ENCODE measurements around the gene KCNMB1. TPM values are rescaled to one million over a fixed set of nuclear protein-coding genes. Genes with fewer than 3 reads are reported as not detected.

The KCNMB1 gene
- total and polyA plus RNA-seq, 11 donors = 0.25 to 3.7 (median 1.0) TPM

DNA sequence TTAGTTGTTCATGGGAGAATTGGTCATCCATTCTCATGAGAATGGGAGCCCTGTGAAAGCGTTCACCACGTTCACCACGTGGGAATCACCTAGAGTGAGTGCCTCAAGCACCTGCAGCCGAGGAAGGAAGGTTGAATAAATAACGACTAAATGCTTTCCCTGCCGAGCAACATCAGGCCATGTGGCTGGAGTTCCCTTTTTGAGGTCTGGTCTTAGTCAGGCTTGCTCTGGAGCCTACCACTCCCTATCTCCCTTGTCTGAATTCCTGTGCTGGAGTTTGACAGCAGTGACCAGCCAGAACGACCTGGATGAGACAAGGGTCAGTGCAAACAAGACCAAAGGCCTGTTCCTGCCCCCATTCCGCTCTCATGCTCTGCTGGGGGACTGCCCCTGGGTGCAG lies 28.5 kb downstream of the KCNMB1 start:
- ATAC-seq = peak in 3 of 4 donors; percentile 32 to 44 (median 33)
- WGBS, 4 donors = 65 to 73% (median 71%) methylated on average over 7 to 8 of the region's 8 CpGs
- no peak for DNase-seq
- Histone ChIP-seq H3K4me1 (peaks cover 0 to 81% (median 37%) of the 10 kb centered on the region in 12 donors), H3K27me3 (no peaks in the 10 kb centered on the region), H3K4me3 (no peak overlapping the region), H3K36me3 (no peaks in the 10 kb centered on the region), H3K27ac (peak overlapping the region in 10 of 12 donors; percentile 2 to 87 (median 62)), H3K9me3 (no peaks in the 10 kb centered on the region)
- intact Hi-C loops (cut with DNase I) = loop anchor here in 1 of 10 donors (5.0 kb wide), 1 partner anchor 57 kb away; no protein-coding TSS in a partner anchor
- TF ChIP-seq POLR2A (IDR thresholded peaks at IDR 0.05) (no peak), CTCF (IDR thresholded peaks at IDR 0.05) (no peak)

DNA sequence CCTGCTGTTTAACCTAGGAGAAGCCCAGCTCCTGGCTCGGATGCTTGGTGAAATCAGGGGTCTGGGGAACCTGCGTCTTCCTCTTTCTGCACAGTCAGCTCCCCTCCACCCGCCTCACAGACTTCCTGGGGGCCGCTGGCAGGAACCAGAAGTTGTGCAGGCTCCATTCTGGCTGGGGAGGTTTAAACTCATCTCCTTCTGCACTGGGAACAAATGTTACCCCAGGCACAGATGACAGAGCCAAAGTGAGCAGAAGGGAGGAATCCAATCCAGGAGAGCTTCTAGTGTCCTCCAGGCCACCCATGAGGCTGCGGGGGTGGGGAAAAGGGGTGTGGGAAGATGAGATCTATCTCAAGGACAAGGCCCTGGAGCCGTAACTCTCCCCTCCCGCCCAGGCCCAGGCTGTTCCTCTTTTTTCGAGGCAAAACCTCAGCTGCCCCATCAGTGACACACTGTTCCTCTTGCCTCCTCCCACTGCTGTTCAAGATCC lies 31.2 kb downstream of the KCNMB1 start:
- WGBS, 4 donors = 71 to 80% (median 76%) methylated on average over 8 of the region's 8 CpGs
- Histone ChIP-seq H3K27me3 (peaks cover 0 to 6% (median 0%) of the 10 kb centered on the region in 9 donors), H3K9me3 (no peaks in the 10 kb centered on the region), H3K36me3 (no peaks in the 10 kb centered on the region), H3K27ac (peak overlapping the region in 9 of 12 donors; percentile 6 to 83 (median 45)), H3K4me3 (no peak overlapping the region), H3K4me1 (peaks cover 0 to 83% (median 52%) of the 10 kb centered on the region in 12 donors)
- DNase-seq = peak; percentile 59 to 83 (median 64)
- intact Hi-C loops (cut with DNase I) = loop anchor here in 1 of 10 donors (5.0 kb wide), 1 partner anchor 131 kb away; no protein-coding TSS in a partner anchor
- ATAC-seq = peak; percentile 30 to 65 (median 44)
- TF ChIP-seq CTCF (IDR thresholded peaks at IDR 0.05) = no peak
- no peak for TF ChIP-seq POLR2A (IDR thresholded peaks at IDR 0.05)

DNA sequence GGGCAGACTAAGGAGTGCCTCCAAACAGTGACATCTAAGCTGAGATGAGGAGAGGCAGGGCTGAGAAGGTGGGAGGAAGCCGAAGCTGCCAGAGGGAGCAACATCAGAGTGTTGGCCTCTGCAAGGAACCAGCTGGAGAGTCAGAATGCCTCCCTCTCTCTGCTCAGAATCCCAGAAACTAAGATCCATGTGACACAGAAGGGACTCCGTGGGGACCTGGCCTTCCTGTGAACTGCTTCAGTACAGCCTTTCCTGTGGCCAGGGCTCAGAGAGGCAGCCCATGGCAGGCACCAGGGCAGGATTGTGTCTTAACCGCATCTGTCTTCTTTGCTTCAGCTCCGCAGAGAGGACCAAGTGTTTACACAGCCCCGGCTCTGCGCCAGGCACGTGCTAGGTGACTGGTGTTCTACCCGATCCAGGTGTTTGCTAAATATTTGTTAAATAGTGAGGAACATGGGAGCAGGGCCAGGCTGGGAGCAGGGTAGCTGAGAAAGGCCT lies 33.5 kb downstream of the KCNMB1 start:
- H3K4me3 ChIP-seq = no peak overlapping the region
- no peaks in the 10 kb centered on the region for H3K36me3 ChIP-seq
- TF ChIP-seq POLR2A (IDR thresholded peaks at IDR 0.05) = no peak
- no peak for TF ChIP-seq CTCF (IDR thresholded peaks at IDR 0.05)
- peaks cover 0 to 65% (median 33%) of the 10 kb centered on the region in 12 donors for H3K4me1 ChIP-seq
- DNase-seq (peak in 2 of 5 donors; percentile 58 to 70), ATAC-seq (peak; percentile 16 to 63 (median 42))
- intact Hi-C loops (cut with DNase I) = loop anchor here in 1 of 10 donors (5.0 kb wide), 1 partner anchor 128 kb away; no protein-coding TSS in a partner anchor
- H3K27me3 ChIP-seq = peaks cover 0 to 9% (median 0%) of the 10 kb centered on the region in 9 donors
- H3K9me3 ChIP-seq = peaks cover 0 to 3% (median 0%) of the 10 kb centered on the region in 12 donors
- peak overlapping the region in 1 of 12 donors; percentile 19 for H3K27ac ChIP-seq
- WGBS, 4 donors = 52 to 60% (median 55%) methylated on average over 8 of the region's 8 CpGs

- 75 to 89% (median 79%) methylated on average over 9 of the region's 9 CpGs for WGBS, 4 donors
Measured at GRCh38 chr5:170353961-170354360, 35.2 kb downstream of the KCNMB1 start.

More at GRCh38 chr5:170353961-170354360, 35.2 kb downstream of the KCNMB1 start:
- Histone ChIP-seq H3K27me3 (peaks cover 0 to 18% (median under 1%) of the 10 kb centered on the region in 9 donors), H3K36me3 (no peaks in the 10 kb centered on the region), H3K27ac (peak overlapping the region in 2 of 12 donors; percentile 19 to 43), H3K9me3 (peaks cover 0 to 3% (median 0%) of the 10 kb centered on the region in 12 donors), H3K4me1 (peaks cover 0 to 50% (median 27%) of the 10 kb centered on the region in 12 donors), H3K4me3 (peak overlapping the region in 7 of 12 donors; percentile 2 to 47 (median 35))
- DNase-seq = peak in 2 of 5 donors; percentile 35 to 43
- ATAC-seq = no peak
- no peak for TF ChIP-seq CTCF (IDR thresholded peaks at IDR 0.05)
- TF ChIP-seq POLR2A (IDR thresholded peaks at IDR 0.05) = no peak
- intact Hi-C loops (cut with DNase I) = loop anchor here in 2 of 10 donors (5.0 kb wide), 2 partner anchors 68 to 87 kb away; no protein-coding TSS in a partner anchor
